HG03442 (cell line): Measurements from ENCODE around the gene RANGAP1.
"Not testable (repeated sequence)": the region's sequence is repeated elsewhere in the genome, so short reads cannot be mapped to it uniquely, and the experiment has no call there.

ENCODE experiments used
- ATAC-seq: cut with Tn5 transposase; IDR thresholded peaks from one replicate; pipeline ENCODE4 v1.9.1; 2021; ENCODE audit warnings: mild to moderate bottlenecking, moderate library complexity; ENCODE audit not compliant: unreplicated experiment

Gene RANGAP1

GRCh38 chr22:41261541-41262249, 24.3 kb downstream of the RANGAP1 start:
- no peak for ATAC-seq

GRCh38 chr22:41260871-41261270, 25.1 kb downstream of the RANGAP1 start:
- no peak for ATAC-seq

GRCh38 chr22:41259756-41260155, 26.2 kb downstream of the RANGAP1 start:
- ATAC-seq, result not testable (repeated sequence)

- ATAC-seq, result no peak
Observed at GRCh38 chr22:41257696-41258095, 28.3 kb downstream of the RANGAP1 start.

GRCh38 chr22:41256254-41257253, 29.4 kb downstream of the RANGAP1 start:
- ATAC-seq, result no peak

GRCh38 chr22:41254230-41254629, 31.8 kb downstream of the RANGAP1 start:
- ATAC-seq, result no peak

GRCh38 chr22:41252365-41252764, 33.6 kb downstream of the RANGAP1 start:
- no peak for ATAC-seq

GRCh38 chr22:41250127-41250526, 35.9 kb downstream of the RANGAP1 start:
- no peak for ATAC-seq

- ATAC-seq, result no peak
Observed at GRCh38 chr22:41249442-41249841, 36.5 kb downstream of the RANGAP1 start.

GRCh38 chr22:41248758-41249157, 37.2 kb downstream of the RANGAP1 start:
- no peak for ATAC-seq

GRCh38 chr22:41248314-41248713, 37.7 kb downstream of the RANGAP1 start:
- no peak for ATAC-seq

- no peak for ATAC-seq
Observed at GRCh38 chr22:41247703-41248102, 38.3 kb downstream of the RANGAP1 start.

GRCh38 chr22:41245917-41246499, 40.0 kb downstream of the RANGAP1 start:
- no peak for ATAC-seq

GRCh38 chr22:41243361-41243760, 42.6 kb downstream of the RANGAP1 start:
- ATAC-seq, result no peak

- ATAC-seq, result no peak
Observed at GRCh38 chr22:41242396-41243117, 43.4 kb downstream of the RANGAP1 start.

GRCh38 chr22:41241133-41241676, 44.8 kb downstream of the RANGAP1 start:
- ATAC-seq, result no peak

GRCh38 chr22:41240377-41241132, 45.4 kb downstream of the RANGAP1 start, which contains the start of gene CHADL:
TSS of gene CHADL (minus strand) at chr22:41240931. CDS start at chr22:41240881, 50 bp downstream.
- no peak for ATAC-seq

- ATAC-seq, result no peak
Observed at GRCh38 chr22:41239443-41240128, 46.4 kb downstream of the RANGAP1 start.
